HFF-Myc (cell line): Measurements from ENCODE around the gene SAMD14.
"Not testable (repeated sequence)": the region's sequence is repeated elsewhere in the genome, so short reads cannot be mapped to it uniquely, and the experiment has no call there.

Source experiments
- DNase-seq: peaks from one replicate; pipeline ENCODE4 v3.0.0-alpha.2; 2011; ENCODE audit warnings: low read depth; ENCODE audit errors: extremely low read depth
- H3K4me3 ChIP-seq: replicated peaks from 2 replicates; pipeline ENCODE4 v1.5.1; 2011; ENCODE audit warnings: low read depth, mild to moderate bottlenecking, control low read depth, low read length
- CTCF ChIP-seq: IDR thresholded peaks from 2 replicates; pipeline ENCODE4 v1.5.1; 2012; ENCODE audit warnings: mild to moderate bottlenecking, low read depth, low read length, control low read depth; ENCODE audit errors: missing control alignments

The SAMD14 gene

GRCh38 chr17:50065056-50065455, 64.9 kb downstream of the SAMD14 start:
- DNase-seq = no peak
- TF ChIP-seq CTCF = no peak
- no peak overlapping the region for H3K4me3 ChIP-seq

GRCh38 chr17:50064253-50065001, 65.5 kb downstream of the SAMD14 start:
- DNase-seq = peak; percentile 78
- no peak overlapping the region for H3K4me3 ChIP-seq
- no peak for TF ChIP-seq CTCF

- no peak for TF ChIP-seq CTCF
- DNase-seq = no peak
- no peak overlapping the region for H3K4me3 ChIP-seq
Observed at GRCh38 chr17:50063561-50064252, 66.3 kb downstream of the SAMD14 start.

- DNase-seq = no peak
- no peak overlapping the region for H3K4me3 ChIP-seq
- no peak for TF ChIP-seq CTCF
Observed at GRCh38 chr17:50062293-50063243, 67.4 kb downstream of the SAMD14 start.

GRCh38 chr17:50061713-50062045, 68.3 kb downstream of the SAMD14 start:
- H3K4me3 ChIP-seq = not testable (repeated sequence)

GRCh38 chr17:50060951-50061712, 68.8 kb downstream of the SAMD14 start:
- DNase-seq = no peak
- TF ChIP-seq CTCF = no peak

More at GRCh38 chr17:50061713-50062045, 68.3 kb downstream of the SAMD14 start:
- not testable (repeated sequence) for DNase-seq

More at GRCh38 chr17:50060951-50061712, 68.8 kb downstream of the SAMD14 start:
- no peak overlapping the region for H3K4me3 ChIP-seq
